CD4-positive, alpha-beta T cell treated with Interleukin-2 at 100 ng/mL for 4 hours (primary cell): ENCODE measurements around the gene CDC14A.
"Not testable (repeated sequence)": the region's sequence is repeated elsewhere in the genome, so short reads cannot be mapped to it uniquely, and the experiment has no call there.

ENCODE experiments used
- DNase-seq: peaks from one replicate; pipeline ENCODE4 v3.0.0-alpha.2; 2020; ENCODE audit warnings: low spot score

Gene CDC14A

GRCh38 chr1:100352267-100353070 lies at the start of gene CDC14A:
CDC14A (plus strand) TSS chr1:100352506; CDS start chr1:100352955, 449 bp downstream.
- DNase-seq = peak; percentile 89

GRCh38 chr1:100302739-100303138 lies 49.6 kb upstream of the CDC14A start:
- DNase-seq = no peak

GRCh38 chr1:100304227-100304626 lies 48.1 kb upstream of the CDC14A start:
- no peak for DNase-seq

- no peak for DNase-seq
Observed at GRCh38 chr1:100304921-100305320, 47.4 kb upstream of the CDC14A start.

- DNase-seq = no peak
Observed at GRCh38 chr1:100305954-100306353, 46.4 kb upstream of the CDC14A start.

GRCh38 chr1:100306735-100307313 lies 45.5 kb upstream of the CDC14A start:
- DNase-seq = no peak

GRCh38 chr1:100308777-100309176 lies 43.5 kb upstream of the CDC14A start:
- no peak for DNase-seq

- DNase-seq = no peak
Observed at GRCh38 chr1:100309863-100310262, 42.4 kb upstream of the CDC14A start.

- DNase-seq = no peak
Observed at GRCh38 chr1:100313382-100313781, 38.9 kb upstream of the CDC14A start.

GRCh38 chr1:100316622-100317021 lies 35.7 kb upstream of the CDC14A start:
- DNase-seq = no peak

- DNase-seq = no peak
Observed at GRCh38 chr1:100320311-100321099, 31.8 kb upstream of the CDC14A start.

- no peak for DNase-seq
Observed at GRCh38 chr1:100321100-100321493, 31.2 kb upstream of the CDC14A start.

GRCh38 chr1:100321506-100321905 lies 30.8 kb upstream of the CDC14A start:
- DNase-seq = no peak

GRCh38 chr1:100322436-100323211 lies 29.7 kb upstream of the CDC14A start:
- DNase-seq = no peak

- no peak for DNase-seq
Observed at GRCh38 chr1:100323419-100324106, 28.7 kb upstream of the CDC14A start.

- no peak for DNase-seq
Observed at GRCh38 chr1:100325415-100326324, 26.6 kb upstream of the CDC14A start.

GRCh38 chr1:100326325-100326670 lies 26.0 kb upstream of the CDC14A start:
- DNase-seq = not testable (repeated sequence)

- no peak for DNase-seq
Observed at GRCh38 chr1:100328133-100328532, 24.2 kb upstream of the CDC14A start.

- not testable (repeated sequence) for DNase-seq
Observed at GRCh38 chr1:100331146-100331545, 21.2 kb upstream of the CDC14A start.

GRCh38 chr1:100332331-100332730 lies 20.0 kb upstream of the CDC14A start:
- DNase-seq = no peak
